Stimulated activated naive B cell treated with anti-CD40 and anti-IgM and Interleukin-4, amounts not matched to agents 10 μg/mL and 1 μg/mL and 100 μg/mL, for 72 hours (primary cell): ENCODE data around the gene MYO1E.
A peak's percentile ranks its signal among the peaks of the same experiment; 100 is the strongest.
"Not testable (repeated sequence)": the region's sequence is repeated elsewhere in the genome, so short reads cannot be mapped to it uniquely, and the experiment has no call there.

Source experiments
- ATAC-seq, 2 donors: fragments of 150-1000 bp; cut with Tn5 transposase; replicated peaks; 2 replicates each; pipeline ENCODE4 v1.10.0; 2021; ENCODE audit warnings: moderate library complexity in 1 of 2
- DNase-seq: peaks from one replicate; pipeline ENCODE4 v3.0.0; 2021
- H3K27ac Mint-ChIP-seq: one replicate; pipeline ENCODE4 v1.8.0; 2022; ENCODE audit warnings: mild to moderate bottlenecking, mixed read lengths
- H3K27me3 Mint-ChIP-seq, 2 donors: one replicate each; pipeline ENCODE4 v1.8.0; 2022; ENCODE audit warnings: mixed read lengths in 2 of 2
- H3K36me3 Mint-ChIP-seq, 2 donors: one replicate each; pipeline ENCODE4 v1.8.0; 2022; ENCODE audit warnings: mixed read lengths in 2 of 2, mild to moderate bottlenecking in 1 of 2
- H3K4me1 Mint-ChIP-seq, 2 donors: one replicate each; pipeline ENCODE4 v1.8.0; 2022; ENCODE audit warnings: mixed read lengths in 2 of 2, mild to moderate bottlenecking in 1 of 2
- H3K4me3 Mint-ChIP-seq, 2 donors: one replicate each; pipeline ENCODE4 v1.8.0; 2022; ENCODE audit warnings: mild to moderate bottlenecking in 2 of 2, mixed read lengths in 2 of 2, moderate library complexity in 1 of 2
- H3K9me3 Mint-ChIP-seq, 2 donors: one replicate each; pipeline ENCODE4 v1.8.0; 2022; ENCODE audit warnings: mixed read lengths in 2 of 2, mild to moderate bottlenecking in 1 of 2

Gene MYO1E

GRCh38 chr15:59127255-59127654, 245.4 kb downstream of the MYO1E start:
- not testable (repeated sequence) for ATAC-seq, H3K4me3 Mint-ChIP-seq, DNase-seq, H3K27me3 Mint-ChIP-seq
- peaks cover 48 to 63% of the 10 kb centered on the region in 2 donors for H3K36me3 Mint-ChIP-seq
- peaks cover 16 to 26% of the 10 kb centered on the region in 2 donors for H3K4me1 Mint-ChIP-seq
- H3K9me3 Mint-ChIP-seq: peaks cover 21 to 27% of the 10 kb centered on the region in 2 donors
- peak overlapping the region; percentile 1 for H3K27ac Mint-ChIP-seq

GRCh38 chr15:59125683-59126082, 247.0 kb downstream of the MYO1E start:
- H3K4me3 Mint-ChIP-seq, DNase-seq, H3K27me3 Mint-ChIP-seq, ATAC-seq, H3K27ac Mint-ChIP-seq: not testable (repeated sequence)
- H3K9me3 Mint-ChIP-seq: peaks cover 21 to 26% of the 10 kb centered on the region in 2 donors
- peaks cover 36 to 50% of the 10 kb centered on the region in 2 donors for H3K36me3 Mint-ChIP-seq
- peaks cover 16 to 26% of the 10 kb centered on the region in 2 donors for H3K4me1 Mint-ChIP-seq

GRCh38 chr15:59124261-59124660, 248.4 kb downstream of the MYO1E start:
- no peak overlapping the region for H3K4me3 Mint-ChIP-seq
- H3K9me3 Mint-ChIP-seq: peaks cover 12 to 16% of the 10 kb centered on the region in 2 donors
- H3K4me1 Mint-ChIP-seq: peaks cover 16 to 27% of the 10 kb centered on the region in 2 donors
- peaks cover 23 to 36% of the 10 kb centered on the region in 2 donors for H3K36me3 Mint-ChIP-seq
- no peaks in the 10 kb centered on the region for H3K27me3 Mint-ChIP-seq
- no peak for DNase-seq
- H3K27ac Mint-ChIP-seq: peak overlapping the region; percentile 68
- peak in 1 of 2 donors; percentile 10 for ATAC-seq

- peaks cover 0 to 2% of the 10 kb centered on the region in 2 donors for H3K9me3 Mint-ChIP-seq
- DNase-seq (no peak), ATAC-seq (no peak)
- no peak overlapping the region for H3K4me3 Mint-ChIP-seq
- H3K27ac Mint-ChIP-seq: peak overlapping the region; percentile 17
- H3K27me3 Mint-ChIP-seq: no peaks in the 10 kb centered on the region
- H3K36me3 Mint-ChIP-seq: peaks cover 12 to 14% of the 10 kb centered on the region in 2 donors
- peaks cover 0 to 11% of the 10 kb centered on the region in 2 donors for H3K4me1 Mint-ChIP-seq
These were observed 251.7 kb downstream of the MYO1E start for GRCh38 chr15:59120937-59121336.

GRCh38 chr15:59119625-59120024, 253.0 kb downstream of the MYO1E start:
- Mint-ChIP-seq H3K27ac (no peak overlapping the region), H3K4me3 (no peak overlapping the region), H3K27me3 (no peaks in the 10 kb centered on the region), H3K36me3 (peaks cover 7 to 9% of the 10 kb centered on the region in 2 donors), H3K9me3 (no peaks in the 10 kb centered on the region), H3K4me1 (peaks cover 0 to 11% of the 10 kb centered on the region in 2 donors)
- DNase-seq: no peak
- ATAC-seq: no peak

- Mint-ChIP-seq H3K27ac (no peak overlapping the region), H3K4me1 (peaks cover 0 to 11% of the 10 kb centered on the region in 2 donors), H3K36me3 (peaks cover 4 to 10% of the 10 kb centered on the region in 2 donors), H3K9me3 (no peaks in the 10 kb centered on the region), H3K27me3 (no peaks in the 10 kb centered on the region), H3K4me3 (no peak overlapping the region)
- no peak for DNase-seq
- ATAC-seq: no peak
These were observed 255.9 kb downstream of the MYO1E start for GRCh38 chr15:59116771-59117170.

GRCh38 chr15:59116141-59116540, 256.5 kb downstream of the MYO1E start:
- Mint-ChIP-seq H3K4me1 (peaks cover 0 to 11% of the 10 kb centered on the region in 2 donors), H3K4me3 (no peak overlapping the region), H3K27ac (no peak overlapping the region), H3K36me3 (peaks cover 4 to 10% of the 10 kb centered on the region in 2 donors), H3K27me3 (no peaks in the 10 kb centered on the region), H3K9me3 (no peaks in the 10 kb centered on the region)
- no peak for ATAC-seq
- no peak for DNase-seq

GRCh38 chr15:59115047-59115446, 257.6 kb downstream of the MYO1E start:
- Mint-ChIP-seq H3K9me3 (no peaks in the 10 kb centered on the region), H3K27ac (no peak overlapping the region), H3K4me3 (no peak overlapping the region), H3K27me3 (no peaks in the 10 kb centered on the region), H3K36me3 (peaks cover 4 to 10% of the 10 kb centered on the region in 2 donors), H3K4me1 (peaks cover 0 to 8% of the 10 kb centered on the region in 2 donors)
- ATAC-seq: no peak
- no peak for DNase-seq

GRCh38 chr15:59111251-59111650, 261.4 kb downstream of the MYO1E start:
- Mint-ChIP-seq H3K27ac (no peak overlapping the region), H3K4me3 (no peak overlapping the region), H3K36me3 (peaks cover 2 to 5% of the 10 kb centered on the region in 2 donors), H3K4me1 (no peaks in the 10 kb centered on the region), H3K9me3 (no peaks in the 10 kb centered on the region), H3K27me3 (no peaks in the 10 kb centered on the region)
- no peak for ATAC-seq
- no peak for DNase-seq

- Mint-ChIP-seq H3K36me3 (peaks cover 0 to 2% of the 10 kb centered on the region in 2 donors), H3K27ac (peak overlapping the region; percentile 96), H3K9me3 (no peaks in the 10 kb centered on the region), H3K4me3 (peak overlapping the region; percentile 83 to 86), H3K4me1 (peaks cover 6 to 8% of the 10 kb centered on the region in 2 donors), H3K27me3 (no peaks in the 10 kb centered on the region)
- DNase-seq (no peak), ATAC-seq (no peak)
These were observed 266.8 kb downstream of the MYO1E start for GRCh38 chr15:59105854-59106253.

- peak; percentile 82 for DNase-seq
- Mint-ChIP-seq H3K27ac (peak within 1 kb of the TSS; percentile 96), H3K36me3 (peaks cover 0 to 9% of the 10 kb centered on the region in 2 donors), H3K4me1 (peaks cover 6 to 8% of the 10 kb centered on the region in 2 donors), H3K9me3 (no peaks in the 10 kb centered on the region), H3K4me3 (peak within 1 kb of the TSS; percentile 83 to 86), H3K27me3 (no peaks in the 10 kb centered on the region)
- ATAC-seq: peak; percentile 99
These were observed 267.5 kb downstream of the MYO1E start, which contains the start of gene CCNB2 for GRCh38 chr15:59104912-59105732. Gene CCNB2 (plus strand): TSS chr15:59105146. CDS start chr15:59105269, 123 bp downstream.

GRCh38 chr15:59104602-59104911, 268.1 kb downstream of the MYO1E start:
- Mint-ChIP-seq H3K9me3 (no peaks in the 10 kb centered on the region), H3K36me3 (peaks cover 0 to 10% of the 10 kb centered on the region in 2 donors), H3K4me3 (peak overlapping the region; percentile 83 to 86), H3K27ac (peak overlapping the region; percentile 96), H3K4me1 (peaks cover 6 to 8% of the 10 kb centered on the region in 2 donors), H3K27me3 (no peaks in the 10 kb centered on the region)
- DNase-seq (no peak), ATAC-seq (no peak)

- Mint-ChIP-seq H3K4me3 (no peak overlapping the region), H3K27me3 (no peaks in the 10 kb centered on the region), H3K4me1 (peaks cover 0 to 2% of the 10 kb centered on the region in 2 donors), H3K36me3 (peaks cover 16 to 24% of the 10 kb centered on the region in 2 donors), H3K27ac (no peak overlapping the region), H3K9me3 (no peaks in the 10 kb centered on the region)
- ATAC-seq (no peak), DNase-seq (no peak)
These were observed 273.4 kb downstream of the MYO1E start for GRCh38 chr15:59099162-59099685.

GRCh38 chr15:59096429-59096828, 276.2 kb downstream of the MYO1E start:
- H3K4me3 Mint-ChIP-seq: peak overlapping the region in 1 of 2 donors; percentile 1
- H3K27ac Mint-ChIP-seq: no peak overlapping the region
- no peaks in the 10 kb centered on the region for H3K27me3 Mint-ChIP-seq
- no peaks in the 10 kb centered on the region for H3K9me3 Mint-ChIP-seq
- DNase-seq (no peak), ATAC-seq (no peak)
- H3K4me1 Mint-ChIP-seq: no peaks in the 10 kb centered on the region
- H3K36me3 Mint-ChIP-seq: peaks cover 24 to 32% of the 10 kb centered on the region in 2 donors

GRCh38 chr15:59094077-59094476, 278.6 kb downstream of the MYO1E start:
- H3K27me3 Mint-ChIP-seq: no peaks in the 10 kb centered on the region
- no peak overlapping the region for H3K4me3 Mint-ChIP-seq
- H3K36me3 Mint-ChIP-seq: peaks cover 23 to 27% of the 10 kb centered on the region in 2 donors
- no peaks in the 10 kb centered on the region for H3K9me3 Mint-ChIP-seq
- H3K27ac Mint-ChIP-seq: no peak overlapping the region
- DNase-seq (no peak), ATAC-seq (no peak)
- H3K4me1 Mint-ChIP-seq: no peaks in the 10 kb centered on the region
